K562 (cell line): ENCODE data around the gene SCMH1. TPM values are rescaled to one million over a fixed set of nuclear protein-coding genes. Genes with fewer than 3 reads are reported as not detected.

Experiments used
- ARID1B ChIP-seq: fragments of 450-650 bp; IDR thresholded peaks from 2 replicates; pipeline ENCODE4 v1.6.1; 2016; ENCODE audit warnings: antibody characterized with exemption, mild to moderate bottlenecking, inconsistent platforms
- BRCA1 ChIP-seq, 2 experiments: fragments of 450-650 bp in 1 of 2; sonication (generic) in 1 of 2; formaldehyde crosslinking in 1 of 2; IDR thresholded peaks; 2 replicates each; pipeline versions ENCODE4 v1.5.0 to v1.6.1; 2017 to 2020; ENCODE audit warnings: mild to moderate bottlenecking in 1 of 2, missing genetic modification reagents in 1 of 2
- CAMTA2 ChIP-seq: fragments of 250-450 bp; sonication (Bioruptor Pico); conservative IDR thresholded peaks from 2 replicates; pipeline ENCODE4 v1.5.1; 2022
- CTBP1 ChIP-seq: fragments of 450-650 bp; IDR thresholded peaks from 2 replicates; pipeline ENCODE4 v1.6.1; 2016; ENCODE audit warnings: borderline replicate concordance
- E2F5 ChIP-seq: sonication (generic); formaldehyde crosslinking; IDR thresholded peaks from 2 replicates; pipeline ENCODE4 v1.8.0; 2022; ENCODE audit warnings: mild to moderate bottlenecking, missing genetic modification reagents
- HDAC8 ChIP-seq: fragments of 450-650 bp; IDR thresholded peaks from 2 replicates; pipeline ENCODE4 v1.6.1; 2016; ENCODE audit warnings: mild to moderate bottlenecking, missing genetic modification characterization, moderate library complexity, missing compliant biosample characterization
- HDGF ChIP-seq: fragments of 450-650 bp; IDR thresholded peaks from 2 replicates; pipeline ENCODE4 v1.6.1; 2016
- ILF3 ChIP-seq: fragments of 450-650 bp; IDR thresholded peaks from 2 replicates; pipeline ENCODE4 v1.6.1; 2018; ENCODE audit warnings: antibody characterized with exemption, mild to moderate bottlenecking, moderate library complexity, borderline replicate concordance
- MTA2 ChIP-seq: fragments of 450-650 bp; IDR thresholded peaks from 2 replicates; pipeline ENCODE4 v1.6.1; 2016; ENCODE audit warnings: low read depth
- RCOR1 ChIP-seq, 2 experiments: IDR thresholded peaks; 2 replicates each; pipeline ENCODE4 v1.6.1; 2012; ENCODE audit warnings: low read depth in 2 of 2, low read length in 2 of 2, borderline replicate concordance in 1 of 2, improper control_type of control experiment in 1 of 2
- TAL1 ChIP-seq: fragments of 450-650 bp; IDR thresholded peaks from 2 replicates; pipeline ENCODE4 v1.6.1; 2016; ENCODE audit warnings: mild to moderate bottlenecking
- YBX1 ChIP-seq: fragments of 450-650 bp; IDR thresholded peaks from 2 replicates; pipeline ENCODE4 v1.7.1; 2016; ENCODE audit warnings: mild to moderate bottlenecking
- ZC3H11A ChIP-seq: IDR thresholded peaks from 2 replicates; pipeline ENCODE4 v1.6.1; 2012; ENCODE audit warnings: low read depth, low read length, improper control_type of control experiment
- ZNF134 ChIP-seq: fragments of 250-450 bp; sonication (Bioruptor Pico); conservative IDR thresholded peaks from 2 replicates; pipeline ENCODE4 v1.4.0; 2020
- ZNF316 ChIP-seq: fragments of 450-650 bp; IDR thresholded peaks from 2 replicates; pipeline ENCODE4 v1.6.1; 2016
- polyA plus RNA-seq, 8 experiments: library from polyadenylated mRNA; depleted of rRNA in 4 of 8; stranded (reverse) in 5 of 8; unstranded in 3 of 8; fragments of >200 nt; fragmentation: Nextera tagmentation in 2 of 8; fragmentation: Illumina TruSeq in 1 of 8; extraction: Ambion mirVana in 2 of 8; extraction: Trizol in 1 of 8; gene quantifications; 2 replicates each; pipeline versions ENCODE4 v1.2.1 to v1.2.3, GENCODE V29; 2011 to 2014; ENCODE audit warnings: inconsistent platforms in 1 of 8, missing spikeins in 1 of 8
- total RNA-seq, 7 experiments: library from RNA; depleted of rRNA in 6 of 7; stranded (reverse); fragments of >200 nt in 6 of 7; fragmentation: Illumina TruSeq in 2 of 7; extraction: Trizol in 2 of 7; gene quantifications; 2 replicates each; pipeline versions ENCODE4 v1.2.1 to v1.2.3, GENCODE V29; 2011 to 2021; ENCODE audit warnings: low replicate concordance in 1 of 7
- TF ChIP-seq, protein P1 (sequence below), 2 experiments: fragments of 450-650 bp; IDR thresholded peaks; 2 replicates each; pipeline ENCODE4 v1.6.1; 2016
- TF ChIP-seq, protein P2 (sequence below): fragments of 250-450 bp; sonication (Bioruptor Pico); IDR thresholded peaks from 2 replicates; pipeline ENCODE4 v1.4.0; 2020; ENCODE audit warnings: borderline replicate concordance
- TF ChIP-seq, protein P3 (sequence below): fragments of 250-450 bp; sonication (Bioruptor Pico); IDR thresholded peaks from 2 replicates; pipeline ENCODE4 v1.4.0; 2020

The SCMH1 gene
- total and polyA plus RNA-seq, 9 of the 15 experiments (the other 6 are each of a cell fraction or from before 2014, with no cell fraction given), result 8.5 to 37.0 (median 26.8) TPM

GRCh38 chr1:40979241-40980067, 262.7 kb downstream of the SCMH1 start, which contains the start of gene CTPS1 (continued):
- TF ChIP-seq, protein P1, sequence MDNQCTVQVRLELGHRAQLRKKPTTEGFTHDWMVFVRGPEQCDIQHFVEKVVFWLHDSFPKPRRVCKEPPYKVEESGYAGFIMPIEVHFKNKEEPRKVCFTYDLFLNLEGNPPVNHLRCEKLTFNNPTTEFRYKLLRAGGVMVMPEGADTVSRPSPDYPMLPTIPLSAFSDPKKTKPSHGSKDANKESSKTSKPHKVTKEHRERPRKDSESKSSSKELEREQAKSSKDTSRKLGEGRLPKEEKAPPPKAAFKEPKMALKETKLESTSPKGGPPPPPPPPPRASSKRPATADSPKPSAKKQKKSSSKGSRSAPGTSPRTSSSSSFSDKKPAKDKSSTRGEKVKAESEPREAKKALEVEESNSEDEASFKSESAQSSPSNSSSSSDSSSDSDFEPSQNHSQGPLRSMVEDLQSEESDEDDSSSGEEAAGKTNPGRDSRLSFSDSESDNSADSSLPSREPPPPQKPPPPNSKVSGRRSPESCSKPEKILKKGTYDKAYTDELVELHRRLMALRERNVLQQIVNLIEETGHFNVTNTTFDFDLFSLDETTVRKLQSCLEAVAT (IDR thresholded peaks at IDR 0.05), result peak in 1 of 2 experiments; percentile 11; a peak in 1 of 4 replicates
- TF ChIP-seq TAL1 (no peak), HDGF (no peak), ZNF134 (no peak), CAMTA2 (no peak), ZNF316 (no peak), YBX1 (no peak), HDAC8 (no peak), E2F5 (no peak), ARID1B (no peak; the same call in 1 of the 2 replicates), RCOR1 (IDR thresholded peaks at IDR 0.05; ENCODE audit: borderline replicate concordance in 1 of 2, low read depth in 2 of 2, low read length in 2 of 2) (peak in 1 of 2 experiments; percentile 23; a peak in 2 of 4 replicates), MTA2 (no peak), BRCA1 (IDR thresholded peaks at IDR 0.05) (no peak), BRCA1 (CRISPR knock-in tag; IDR thresholded peaks at IDR 0.05) (no peak), ZC3H11A (no peak), CTBP1 (peak; percentile 78), ILF3 (no peak)
- TF ChIP-seq, protein P2, sequence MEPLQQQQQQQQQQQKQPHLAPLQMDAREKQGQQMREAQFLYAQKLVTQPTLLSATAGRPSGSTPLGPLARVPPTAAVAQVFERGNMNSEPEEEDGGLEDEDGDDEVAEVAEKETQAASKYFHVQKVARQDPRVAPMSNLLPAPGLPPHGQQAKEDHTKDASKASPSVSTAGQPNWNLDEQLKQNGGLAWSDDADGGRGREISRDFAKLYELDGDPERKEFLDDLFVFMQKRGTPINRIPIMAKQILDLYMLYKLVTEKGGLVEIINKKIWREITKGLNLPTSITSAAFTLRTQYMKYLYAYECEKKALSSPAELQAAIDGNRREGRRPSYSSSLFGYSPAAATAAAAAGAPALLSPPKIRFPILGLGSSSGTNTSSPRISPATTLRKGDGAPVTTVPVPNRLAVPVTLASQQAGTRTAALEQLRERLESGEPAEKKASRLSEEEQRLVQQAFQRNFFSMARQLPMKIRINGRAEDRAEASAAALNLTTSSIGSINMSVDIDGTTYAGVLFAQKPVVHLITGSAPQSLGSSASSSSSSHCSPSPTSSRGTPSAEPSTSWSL, result no peak
- TF ChIP-seq, protein P3, sequence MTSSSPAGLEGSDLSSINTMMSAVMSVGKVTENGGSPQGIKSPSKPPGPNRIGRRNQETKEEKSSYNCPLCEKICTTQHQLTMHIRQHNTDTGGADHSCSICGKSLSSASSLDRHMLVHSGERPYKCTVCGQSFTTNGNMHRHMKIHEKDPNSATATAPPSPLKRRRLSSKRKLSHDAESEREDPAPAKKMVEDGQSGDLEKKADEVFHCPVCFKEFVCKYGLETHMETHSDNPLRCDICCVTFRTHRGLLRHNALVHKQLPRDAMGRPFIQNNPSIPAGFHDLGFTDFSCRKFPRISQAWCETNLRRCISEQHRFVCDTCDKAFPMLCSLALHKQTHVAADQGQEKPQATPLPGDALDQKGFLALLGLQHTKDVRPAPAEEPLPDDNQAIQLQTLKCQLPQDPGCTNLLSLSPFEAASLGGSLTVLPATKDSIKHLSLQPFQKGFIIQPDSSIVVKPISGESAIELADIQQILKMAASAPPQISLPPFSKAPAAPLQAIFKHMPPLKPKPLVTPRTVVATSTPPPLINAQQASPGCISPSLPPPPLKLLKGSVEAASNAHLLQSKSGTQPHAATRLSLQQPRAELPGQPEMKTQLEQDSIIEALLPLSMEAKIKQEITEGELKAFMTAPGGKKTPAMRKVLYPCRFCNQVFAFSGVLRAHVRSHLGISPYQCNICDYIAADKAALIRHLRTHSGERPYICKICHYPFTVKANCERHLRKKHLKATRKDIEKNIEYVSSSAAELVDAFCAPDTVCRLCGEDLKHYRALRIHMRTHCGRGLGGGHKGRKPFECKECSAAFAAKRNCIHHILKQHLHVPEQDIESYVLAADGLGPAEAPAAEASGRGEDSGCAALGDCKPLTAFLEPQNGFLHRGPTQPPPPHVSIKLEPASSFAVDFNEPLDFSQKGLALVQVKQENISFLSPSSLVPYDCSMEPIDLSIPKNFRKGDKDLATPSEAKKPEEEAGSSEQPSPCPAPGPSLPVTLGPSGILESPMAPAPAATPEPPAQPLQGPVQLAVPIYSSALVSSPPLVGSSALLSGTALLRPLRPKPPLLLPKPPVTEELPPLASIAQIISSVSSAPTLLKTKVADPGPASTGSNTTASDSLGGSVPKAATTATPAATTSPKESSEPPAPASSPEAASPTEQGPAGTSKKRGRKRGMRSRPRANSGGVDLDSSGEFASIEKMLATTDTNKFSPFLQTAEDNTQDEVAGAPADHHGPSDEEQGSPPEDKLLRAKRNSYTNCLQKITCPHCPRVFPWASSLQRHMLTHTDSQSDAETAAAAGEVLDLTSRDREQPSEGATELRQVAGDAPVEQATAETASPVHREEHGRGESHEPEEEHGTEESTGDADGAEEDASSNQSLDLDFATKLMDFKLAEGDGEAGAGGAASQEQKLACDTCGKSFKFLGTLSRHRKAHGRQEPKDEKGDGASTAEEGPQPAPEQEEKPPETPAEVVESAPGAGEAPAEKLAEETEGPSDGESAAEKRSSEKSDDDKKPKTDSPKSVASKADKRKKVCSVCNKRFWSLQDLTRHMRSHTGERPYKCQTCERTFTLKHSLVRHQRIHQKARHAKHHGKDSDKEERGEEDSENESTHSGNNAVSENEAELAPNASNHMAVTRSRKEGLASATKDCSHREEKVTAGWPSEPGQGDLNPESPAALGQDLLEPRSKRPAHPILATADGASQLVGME (CRISPR knock-in tag), result no peak
